Choroid plexus epithelial cell (primary cell): Measurements from ENCODE around the gene FCER2.

Experiments used
- DNase-seq: peaks from one replicate; pipeline ENCODE4 v3.0.0-alpha.2; 2010; ENCODE audit warnings: low read depth
- H3K4me3 ChIP-seq: 2 replicates; pipeline ENCODE4 v1.5.1; 2011; ENCODE audit warnings: low read depth, mild to moderate bottlenecking, control low read depth, low read length, moderate library complexity
- CTCF ChIP-seq: conservative IDR thresholded peaks from 2 replicates; pipeline ENCODE4 v1.5.1; 2011; ENCODE audit warnings: low read depth, mild to moderate bottlenecking, control low read depth, inconsistent platforms, low read length, moderate library complexity

The FCER2 gene

GRCh38 chr19:7685546-7686445 is 16.1 kb downstream of the FCER2 start:
- DNase-seq, result no peak
- TF ChIP-seq CTCF, result no peak

GRCh38 chr19:7682175-7682855 is 19.6 kb downstream of the FCER2 start:
- peak overlapping the region; percentile 95 for H3K4me3 ChIP-seq
- DNase-seq, result no peak
- no peak for TF ChIP-seq CTCF

More at GRCh38 chr19:7685546-7686445, 16.1 kb downstream of the FCER2 start:
- H3K4me3 ChIP-seq, result no peak overlapping the region

- TF ChIP-seq CTCF, result peak; percentile 78
- peak; percentile 79 for DNase-seq
- peak overlapping the region; percentile 95 for H3K4me3 ChIP-seq
Observed at GRCh38 chr19:7681340-7682174, 20.4 kb downstream of the FCER2 start.

GRCh38 chr19:7680606-7681339 is 21.2 kb downstream of the FCER2 start, which contains the start of gene TRAPPC5:
TSS of gene TRAPPC5 (plus strand) at chr19:7680833. CDS start at chr19:7682254, 1,421 bp downstream.
- TF ChIP-seq CTCF, result peak; percentile 47
- H3K4me3 ChIP-seq, result peak within 1 kb of the TSS; percentile 95
- peak; percentile 83 for DNase-seq

GRCh38 chr19:7679771-7680605 is 21.9 kb downstream of the FCER2 start:
- no peak for TF ChIP-seq CTCF
- no peak for DNase-seq
- H3K4me3 ChIP-seq, result peak overlapping the region; percentile 34
